Activated CD4-positive, alpha-beta T cell treated with anti-CD3 and anti-CD28 coated beads, Interleukin-2, Interleukin-4, amounts not matched to agents 100 ng/mL and 50 ng/mL, durations not matched to agents 16 hours and 8 hours (primary cell): ENCODE results near the gene RNPS1.

Experiments used
- DNase-seq: peaks from one replicate; pipeline ENCODE4 v3.0.0-alpha.2; 2020; ENCODE audit warnings: low spot score

Gene RNPS1

GRCh38 chr16:2213817-2214718 is 53.9 kb downstream of the RNPS1 start:
- DNase-seq: no peak

GRCh38 chr16:2212362-2213324 is 55.3 kb downstream of the RNPS1 start:
- no peak for DNase-seq

- no peak for DNase-seq
Measured at GRCh38 chr16:2211923-2212347, 56.0 kb downstream of the RNPS1 start.

GRCh38 chr16:2210386-2211365 is 57.2 kb downstream of the RNPS1 start, which contains the start of gene BRICD5:
Gene BRICD5 (minus strand): TSS chr16:2210863. CDS start chr16:2210833, 30 bp downstream.
- DNase-seq: no peak

GRCh38 chr16:2210009-2210332 is 58.0 kb downstream of the RNPS1 start:
- no peak for DNase-seq

GRCh38 chr16:2209258-2210008 is 58.5 kb downstream of the RNPS1 start:
- DNase-seq: no peak

- DNase-seq: no peak
Measured at GRCh38 chr16:2208772-2209171, 59.2 kb downstream of the RNPS1 start.

GRCh38 chr16:2208308-2208707 is 59.6 kb downstream of the RNPS1 start:
- DNase-seq: no peak

- no peak for DNase-seq
Measured at GRCh38 chr16:2207872-2208271, 60.1 kb downstream of the RNPS1 start.

- no peak for DNase-seq
Measured at GRCh38 chr16:2206780-2207433, 61.0 kb downstream of the RNPS1 start.

GRCh38 chr16:2206420-2206779 is 61.5 kb downstream of the RNPS1 start:
- no peak for DNase-seq

GRCh38 chr16:2205967-2206313 is 62.0 kb downstream of the RNPS1 start:
- no peak for DNase-seq

- peak; percentile 88 for DNase-seq
Measured at GRCh38 chr16:2205104-2205966, 62.6 kb downstream of the RNPS1 start, which contains the start of gene MLST8. Gene MLST8 (plus strand): TSS chr16:2205454. CDS start chr16:2206086, 632 bp downstream.

- DNase-seq: no peak
Measured at GRCh38 chr16:2204416-2205103, 63.4 kb downstream of the RNPS1 start.
